NCI-H526 (cell line): ENCODE results near the gene ARNT2.

Source experiments
- DNase-seq, 2 experiments: peaks; one replicate each; lab custom pipeline; 2025; lab: John Stamatoyannopoulos, UW

Gene ARNT2

GRCh38 chr15:80556694-80557367, 152.6 kb downstream of the ARNT2 start:
- DNase-seq = no peak

GRCh38 chr15:80557441-80558234, 153.5 kb downstream of the ARNT2 start:
- no peak for DNase-seq

GRCh38 chr15:80558631-80559319, 154.6 kb downstream of the ARNT2 start:
- no peak for DNase-seq

- DNase-seq = no peak
These were observed 155.1 kb downstream of the ARNT2 start for GRCh38 chr15:80559320-80559693.

GRCh38 chr15:80559761-80560160, 155.6 kb downstream of the ARNT2 start:
- no peak for DNase-seq

GRCh38 chr15:80560601-80561400, 156.6 kb downstream of the ARNT2 start:
- no peak for DNase-seq

- no peak for DNase-seq
These were observed 157.3 kb downstream of the ARNT2 start for GRCh38 chr15:80561500-80561899.

- no peak for DNase-seq
These were observed 157.9 kb downstream of the ARNT2 start for GRCh38 chr15:80562033-80562432.

GRCh38 chr15:80562846-80563245, 158.7 kb downstream of the ARNT2 start:
- no peak for DNase-seq

- DNase-seq = no peak
These were observed 159.3 kb downstream of the ARNT2 start for GRCh38 chr15:80563372-80563997.

- DNase-seq = no peak
These were observed 159.9 kb downstream of the ARNT2 start for GRCh38 chr15:80564056-80564455.

- DNase-seq = peak in 1 of 2 experiments; percentile 6
These were observed 161.2 kb downstream of the ARNT2 start for GRCh38 chr15:80565398-80565797.

GRCh38 chr15:80565988-80566387, 161.8 kb downstream of the ARNT2 start:
- no peak for DNase-seq

- DNase-seq = peak; percentile 48 to 79
These were observed 163.6 kb downstream of the ARNT2 start for GRCh38 chr15:80567721-80568157.

GRCh38 chr15:80568298-80568697, 164.1 kb downstream of the ARNT2 start:
- no peak for DNase-seq

- DNase-seq = no peak
These were observed 164.9 kb downstream of the ARNT2 start for GRCh38 chr15:80568876-80569605.

GRCh38 chr15:80569656-80570055, 165.5 kb downstream of the ARNT2 start:
- no peak for DNase-seq

GRCh38 chr15:80570553-80570952, 166.4 kb downstream of the ARNT2 start:
- DNase-seq = no peak

- DNase-seq = no peak
These were observed 168.2 kb downstream of the ARNT2 start for GRCh38 chr15:80572337-80572736.

- no peak for DNase-seq
These were observed 169.4 kb downstream of the ARNT2 start for GRCh38 chr15:80573606-80574005.

- DNase-seq = no peak
These were observed 170.4 kb downstream of the ARNT2 start for GRCh38 chr15:80574590-80574989.
